NCI-H69 (cell line): Measurements from ENCODE around the gene CCL14.
"Not testable (repeated sequence)": the region's sequence is repeated elsewhere in the genome, so short reads cannot be mapped to it uniquely, and the experiment has no call there.

Experiments used
- DNase-seq: peaks from one replicate; lab custom pipeline; 2025; lab: John Stamatoyannopoulos, UW

CCL14 gene

DNA sequence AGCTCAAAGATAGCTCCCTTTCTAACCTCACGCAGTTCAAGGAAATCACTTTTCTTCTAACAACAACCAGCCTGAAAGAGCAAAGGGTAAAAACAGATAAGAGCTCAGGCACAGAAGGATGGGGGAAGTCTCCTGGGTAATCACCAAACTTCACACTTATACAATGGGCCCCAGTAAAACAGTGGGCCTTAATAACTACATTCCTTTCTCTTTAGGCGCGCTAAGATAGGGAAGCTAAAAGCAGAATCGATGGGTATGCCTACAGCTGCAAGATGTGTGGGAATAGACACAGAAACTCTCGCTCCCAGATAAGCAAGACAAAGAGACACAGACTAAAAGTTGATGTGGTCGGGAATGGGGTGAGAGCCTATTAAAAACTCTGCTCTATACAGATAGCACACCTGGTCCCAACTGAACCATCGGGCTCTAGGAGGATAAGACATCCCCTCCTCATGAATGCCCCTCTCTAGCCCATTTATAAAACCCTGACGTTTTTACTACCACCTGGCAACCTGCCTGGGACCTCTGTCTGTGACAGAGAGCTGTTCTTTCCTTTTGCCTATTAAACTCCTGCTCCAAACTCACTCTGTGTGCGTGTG lies 43.8 kb downstream of the CCL14 start:
- DNase-seq, result peak; percentile 51

DNA sequence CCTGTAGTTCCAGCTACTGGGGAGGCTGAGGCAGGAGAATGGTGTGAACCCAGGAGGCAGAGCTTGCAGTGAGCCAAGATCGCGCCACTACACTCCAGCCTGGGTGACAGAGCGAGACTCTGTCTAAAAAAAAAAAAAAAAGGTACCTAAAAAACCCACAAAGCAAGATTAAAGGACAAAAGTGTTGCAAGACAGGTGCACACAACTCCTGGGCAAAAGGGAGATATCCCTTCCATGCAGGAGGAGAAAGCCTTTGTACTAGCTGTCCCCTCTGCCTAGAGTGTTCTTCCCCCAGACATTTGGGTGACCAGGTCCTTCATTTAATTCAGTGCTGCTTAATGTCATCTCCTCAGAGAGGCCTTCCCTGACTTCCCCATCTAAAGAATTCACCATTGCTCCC lies 48.0 kb downstream of the CCL14 start:
- DNase-seq, result not testable (repeated sequence)

DNA sequence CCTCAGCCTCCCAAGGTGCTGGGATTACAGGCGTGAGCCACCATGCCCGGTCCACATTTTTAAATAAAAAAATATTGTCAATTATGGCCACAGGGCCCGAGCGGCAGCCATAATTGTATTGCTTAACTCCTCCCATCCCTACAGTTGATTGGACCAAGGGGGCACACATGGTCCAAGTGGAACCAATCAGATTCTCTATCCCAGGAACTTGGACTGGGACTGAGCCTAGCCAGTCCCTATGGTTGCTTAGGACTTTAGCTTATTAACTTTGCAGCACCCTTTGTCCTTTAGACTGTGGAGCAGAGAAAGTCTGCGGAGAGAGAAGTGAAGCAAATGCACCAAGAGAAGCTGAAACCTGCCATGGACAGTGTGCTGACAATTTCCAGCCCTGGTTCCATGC lies 50.5 kb downstream of the CCL14 start:
- peak; percentile 6 for DNase-seq

DNA sequence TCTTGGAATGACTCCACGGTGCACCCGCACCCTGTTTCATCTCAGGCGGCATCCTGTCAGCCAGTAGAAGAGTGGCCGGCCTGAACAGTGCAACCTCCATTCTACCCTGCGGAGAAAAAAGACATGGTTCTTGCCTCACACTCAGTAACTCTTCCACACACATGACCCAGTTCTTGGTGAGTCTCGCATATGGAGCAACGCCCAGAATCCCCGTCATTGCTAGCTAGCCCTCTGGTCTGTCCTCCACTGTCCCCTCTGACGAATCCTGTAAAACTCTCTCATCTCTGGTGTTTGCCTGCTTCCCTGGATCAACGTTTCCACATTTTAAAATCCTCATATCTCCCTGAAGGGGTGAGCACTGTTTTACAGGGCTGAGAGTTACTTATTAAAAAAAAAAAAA lies 51.8 kb downstream of the CCL14 start:
- no peak for DNase-seq
